IMR-90 (cell line): ENCODE data around the gene AUNIP. TPM values are rescaled to one million over a fixed set of nuclear protein-coding genes. Genes with fewer than 3 reads are reported as not detected.
A peak's percentile ranks its signal among the peaks of the same experiment; 100 is the strongest.

Source experiments
- ATAC-seq: fragments of 200-7000 bp; cut with Tn5 transposase; 2 replicates; pipeline ENCODE4 v1.9.1; 2020; ENCODE audit warnings: low read depth, mild to moderate bottlenecking, moderate library complexity
- BruUV-seq: library from RNA; stranded (reverse); fragments of 400-500 nt; replicated peaks from 2 replicates; lab custom pipeline; 2021; lab: Mats Ljungman, UMichigan
- CTCF ChIA-PET: fragments of 300-600 bp; formaldehyde crosslinking; extraction: SDS; loops from one replicate; lab custom pipeline; 2021; ENCODE audit warnings: antibody characterized with exemption; lab: Yijun Ruan, JAX
- POLR2A ChIA-PET: fragments of 300-600 bp; sonication (Branson Sonifier 250); formaldehyde crosslinking; loops from one replicate; lab custom pipeline; 2022; ENCODE audit warnings: antibody characterized with exemption; ENCODE audit not compliant: unreplicated experiment; lab: Charles Lee
- DNase-seq: peaks from one replicate; pipeline ENCODE4 v3.0.0; 2013
- H2AFZ ChIP-seq: replicated peaks from 2 replicates; pipeline ENCODE3; 2013; ENCODE audit warnings: low read length, mild to moderate bottlenecking; ENCODE audit not compliant: poor library complexity
- H2AK5ac ChIP-seq: 2 replicates; pipeline ENCODE4 v1.6.1; 2013; ENCODE audit warnings: low read depth, low read length, inconsistent platforms
- H2AK9ac ChIP-seq: replicated peaks from 2 replicates; pipeline ENCODE3; 2013; ENCODE audit warnings: mild to moderate bottlenecking, low read depth, low read length, moderate library complexity; ENCODE audit not compliant: poor library complexity
- H2BK120ac ChIP-seq: 2 replicates; pipeline ENCODE4 v1.6.1; 2013; ENCODE audit warnings: low read depth, low read length, inconsistent platforms
- H2BK15ac ChIP-seq: 3 replicates; pipeline ENCODE4 v1.6.1; 2013; ENCODE audit warnings: low read depth, low read length, inconsistent platforms
- H2BK20ac ChIP-seq: 2 replicates; pipeline ENCODE4 v1.6.1; 2013; ENCODE audit warnings: low read depth, mild to moderate bottlenecking, inconsistent platforms, low read length, moderate library complexity
- H2BK5ac ChIP-seq: 2 replicates; pipeline ENCODE4 v1.6.1; 2013; ENCODE audit warnings: mild to moderate bottlenecking, low read depth, low read length, inconsistent platforms; ENCODE audit not compliant: poor library complexity, severe bottlenecking
- H3K14ac ChIP-seq: replicated peaks from 2 replicates; pipeline ENCODE4 v1.6.1; 2013; ENCODE audit warnings: low read depth, low read length, inconsistent platforms
- H3K18ac ChIP-seq: 2 replicates; pipeline ENCODE4 v1.6.1; 2013; ENCODE audit warnings: low read depth, low read length, control low read depth
- H3K23ac ChIP-seq: 2 replicates; pipeline ENCODE4 v1.6.1; 2013; ENCODE audit warnings: low read depth, low read length, inconsistent platforms
- H3K27ac ChIP-seq: 2 replicates; pipeline ENCODE4 v1.5.1; 2013; ENCODE audit warnings: mild to moderate bottlenecking, control low read depth, low read length; ENCODE audit not compliant: insufficient read depth
- H3K27me3 ChIP-seq: 2 replicates; pipeline ENCODE4 v1.6.1; 2013; ENCODE audit warnings: low read length; ENCODE audit not compliant: control insufficient read depth, insufficient read depth
- H3K36me3 ChIP-seq: 2 replicates; pipeline ENCODE4 v1.6.1; 2013; ENCODE audit warnings: low read length, mixed read lengths; ENCODE audit not compliant: control insufficient read depth, insufficient read depth
- H3K4ac ChIP-seq: 2 replicates; pipeline ENCODE4 v1.6.1; 2013; ENCODE audit warnings: low read depth, low read length, inconsistent platforms
- H3K4me1 ChIP-seq: 2 replicates; pipeline ENCODE4 v1.6.1; 2013; ENCODE audit warnings: low read length, mixed read lengths; ENCODE audit not compliant: control insufficient read depth, insufficient read depth
- H3K4me2 ChIP-seq: 2 replicates; pipeline ENCODE4 v1.6.1; 2013; ENCODE audit warnings: low read depth, mild to moderate bottlenecking, control low read depth, low read length, moderate library complexity
- H3K4me3 ChIP-seq: 2 replicates; pipeline ENCODE4 v1.5.1; 2013; ENCODE audit warnings: low read depth, mild to moderate bottlenecking, control low read depth, low read length, moderate library complexity; ENCODE audit not compliant: insufficient read depth
- H3K56ac ChIP-seq: 2 replicates; pipeline ENCODE4 v1.6.1; 2013; ENCODE audit warnings: low read length, inconsistent platforms; ENCODE audit not compliant: insufficient read depth; ENCODE audit errors: extremely low read depth
- H3K79me1 ChIP-seq, 2 experiments: 2 replicates each; pipeline ENCODE4 v1.6.1; 2013; ENCODE audit warnings: low read length in 2 of 2, inconsistent platforms in 1 of 2, low read depth in 1 of 2
- H3K9ac ChIP-seq: 2 replicates; pipeline ENCODE4 v1.6.1; 2013; ENCODE audit warnings: low read depth, low read length, control low read depth
- H3K9me1 ChIP-seq: 2 replicates; pipeline ENCODE4 v1.6.1; 2013; ENCODE audit warnings: low read length, inconsistent platforms; ENCODE audit not compliant: insufficient read depth
- H3K9me3 ChIP-seq: 2 replicates; pipeline ENCODE4 v1.6.1; 2013; ENCODE audit warnings: low read length; ENCODE audit not compliant: control insufficient read depth, insufficient read depth
- H4K20me1 ChIP-seq: 2 replicates; pipeline ENCODE4 v1.6.1; 2013; ENCODE audit warnings: low read length, inconsistent platforms; ENCODE audit not compliant: insufficient read depth
- H4K5ac ChIP-seq: 2 replicates; pipeline ENCODE4 v1.6.1; 2013; ENCODE audit warnings: mild to moderate bottlenecking, low read depth, low read length, control low read depth
- H4K8ac ChIP-seq, 2 experiments: 2 replicates each; pipeline ENCODE4 v1.6.1; 2013; ENCODE audit warnings: low read depth in 2 of 2, low read length in 2 of 2, control low read depth in 1 of 2, inconsistent platforms in 1 of 2
- H4K91ac ChIP-seq: 2 replicates; pipeline ENCODE4 v1.6.1; 2013; ENCODE audit warnings: low read depth, low read length, inconsistent platforms; ENCODE audit not compliant: insufficient read depth
- MAFK ChIP-seq: IDR thresholded peaks from 2 replicates; pipeline ENCODE4 v1.6.1; 2012; ENCODE audit warnings: low read depth, low read length, improper control_type of control experiment
- MXI1 ChIP-seq: IDR thresholded peaks from 2 replicates; pipeline ENCODE4 v1.6.1; 2012; ENCODE audit warnings: low read depth, mild to moderate bottlenecking, low read length, moderate library complexity, borderline replicate concordance
- NFE2L2 ChIP-seq: fragments of 150-350 bp; IDR thresholded peaks from 2 replicates; pipeline ENCODE4 v1.6.1; 2016; ENCODE audit warnings: low read depth, mild to moderate bottlenecking, low read length
- POLR2A ChIP-seq: IDR thresholded peaks from 2 replicates; pipeline ENCODE4 v1.6.1; 2012; ENCODE audit warnings: mild to moderate bottlenecking, low read depth, low read length
- RCOR1 ChIP-seq: IDR thresholded peaks from 2 replicates; pipeline ENCODE4 v1.6.1; 2012; ENCODE audit warnings: mild to moderate bottlenecking, low read length, improper control_type of control experiment; ENCODE audit not compliant: insufficient replicate concordance
- SMC3 ChIP-seq: fragments of 150-350 bp; IDR thresholded peaks from 2 replicates; pipeline ENCODE4 v1.6.1; 2016; ENCODE audit warnings: low read depth, mild to moderate bottlenecking, antibody characterized with exemption, low read length, moderate library complexity
- WGBS, 2 experiments: methylation state at CpG; one replicate each; pipeline versions ENCODE4 v1.1.5 to v1.1.7; 2013; ENCODE audit warnings: missing lambda C conversion rate in 2 of 2; ENCODE audit not compliant: insufficient read length in 1 of 2; ENCODE audit errors: extremely low coverage in 2 of 2; 5-methylcytosine and 5-hydroxymethylcytosine counted together
- dilution Hi-C: fragments of 300-500 bp; cut with HindIII; formaldehyde crosslinking; loops from one replicate; pipeline ENCODE4 v1.14.3; 2018; ENCODE audit warnings: low sequenced_read_pairs; ENCODE audit not compliant: unreplicated experiment
- in situ Hi-C: fragments of 300-500 bp; cut with MboI; formaldehyde crosslinking; loops from 3 replicates; pipeline ENCODE4 v1.14.3; 2019; ENCODE audit warnings: low sequenced_read_pairs, inconsistent platforms, mixed read lengths
- intact Hi-C: fragments of 100-400 bp; cut with micrococcal nuclease; formaldehyde crosslinking; loops from 2 replicates; pipeline ENCODE4 v1.10.0; 2022
- polyA plus RNA-seq, 3 experiments: library from polyadenylated mRNA; depleted of rRNA; stranded (reverse); fragments of >200 nt; gene quantifications; 2 replicates each; pipeline ENCODE4 v1.2.3, GENCODE V29; 2012; ENCODE audit warnings: low replicate concordance in 1 of 3
- total RNA-seq: library from RNA; depleted of rRNA; stranded (reverse); fragments of >200 nt; gene quantifications from 2 replicates; pipeline ENCODE4 v1.2.3, GENCODE V29; 2012
- TF ChIP-seq, protein P1 (sequence below): conservative IDR thresholded peaks from 2 replicates; pipeline ENCODE4 v1.5.1; 2012; ENCODE audit warnings: mild to moderate bottlenecking, low read depth, low read length, improper control_type of control experiment
- TF ChIP-seq, protein P2 (sequence below): fragments of 150-350 bp; IDR thresholded peaks from 2 replicates; pipeline ENCODE4 v1.6.1; 2017; ENCODE audit warnings: mild to moderate bottlenecking, antibody characterized with exemption, low read length, low read depth

AUNIP gene
- total and polyA plus RNA-seq, 2 of the 4 experiments (the other 2 are of a cell fraction), result 2.4 to 5.0 TPM

DNA sequence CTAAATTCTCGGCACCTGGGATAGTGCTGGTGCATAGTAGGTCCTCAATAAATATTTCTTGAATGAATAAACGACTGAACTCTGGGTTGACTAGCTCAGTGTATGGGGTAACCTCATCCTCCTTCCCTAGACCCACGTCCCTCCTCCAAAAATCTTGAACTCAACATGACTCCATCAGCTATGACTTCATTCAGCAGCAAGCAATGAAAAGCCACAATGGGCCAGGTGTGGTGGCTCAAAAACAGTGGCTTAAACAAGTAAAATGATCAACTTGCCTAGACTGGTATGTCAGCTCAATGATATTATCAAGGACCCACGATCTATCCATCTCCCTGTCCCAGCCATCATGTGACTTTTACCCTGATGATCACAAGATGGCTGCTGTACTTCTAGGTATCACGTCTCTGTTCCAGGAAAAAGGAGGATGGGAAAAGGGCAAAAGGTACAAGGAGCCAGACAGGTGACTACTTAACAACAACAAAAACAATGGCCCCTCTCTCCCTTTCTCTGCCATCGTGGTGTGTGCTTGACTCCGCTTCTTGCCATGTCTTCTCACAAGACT is 29.2 kb upstream of the AUNIP start:
- Histone ChIP-seq H2BK120ac (peak overlapping the region; percentile 7; the same call in 1 of the 2 replicates), H3K56ac (no peak overlapping the region), H2AFZ (no peak overlapping the region), H3K14ac (peak overlapping the region; percentile 19; the same call in 1 of the 2 replicates), H3K27me3 (no peaks in the 10 kb centered on the region), H3K9me1 (peaks cover 21% of the 10 kb centered on the region), H4K20me1 (no peaks in the 10 kb centered on the region), H3K9me3 (no peaks in the 10 kb centered on the region), H3K4me1 (peaks cover 28% of the 10 kb centered on the region), H3K4me3 (no peak overlapping the region), H2BK15ac (no peak overlapping the region), H4K91ac (no peak overlapping the region), H2BK5ac (no peak overlapping the region), H2AK5ac (peak overlapping the region; percentile 23; the same call in 1 of the 2 replicates), H3K79me1 (peaks cover 2 to 32% of the 10 kb centered on the region in 2 experiments; a peak in 3 of 4 replicates), H3K4me2 (no peak overlapping the region), H3K4ac (no peak overlapping the region), H2BK20ac (no peak overlapping the region), H4K8ac (no peak overlapping the region), H3K36me3 (no peaks in the 10 kb centered on the region), H3K9ac (no peak overlapping the region), H4K5ac (no peak overlapping the region), H3K18ac (no peak overlapping the region), H2AK9ac (peak overlapping the region; percentile 81), H3K27ac (no peak overlapping the region), H3K23ac (no peak overlapping the region)
- BruUV-seq, result no TSS peak
- WGBS, 2 experiments, result 83% methylated on average over 1 of the region's 7 CpGs; no CpG with 5 or more reads in 1 of the 2 experiments
- in situ Hi-C loops (no loop called here), dilution Hi-C loops (no loop called here), intact Hi-C loops (no loop called here)
- ATAC-seq (no peak), DNase-seq (no peak)
- TF ChIP-seq MAFK (no peak), RCOR1 (no peak), POLR2A (no peak), NFE2L2 (no peak), MXI1 (no peak), SMC3 (no peak)
- TF ChIP-seq, protein P1, sequence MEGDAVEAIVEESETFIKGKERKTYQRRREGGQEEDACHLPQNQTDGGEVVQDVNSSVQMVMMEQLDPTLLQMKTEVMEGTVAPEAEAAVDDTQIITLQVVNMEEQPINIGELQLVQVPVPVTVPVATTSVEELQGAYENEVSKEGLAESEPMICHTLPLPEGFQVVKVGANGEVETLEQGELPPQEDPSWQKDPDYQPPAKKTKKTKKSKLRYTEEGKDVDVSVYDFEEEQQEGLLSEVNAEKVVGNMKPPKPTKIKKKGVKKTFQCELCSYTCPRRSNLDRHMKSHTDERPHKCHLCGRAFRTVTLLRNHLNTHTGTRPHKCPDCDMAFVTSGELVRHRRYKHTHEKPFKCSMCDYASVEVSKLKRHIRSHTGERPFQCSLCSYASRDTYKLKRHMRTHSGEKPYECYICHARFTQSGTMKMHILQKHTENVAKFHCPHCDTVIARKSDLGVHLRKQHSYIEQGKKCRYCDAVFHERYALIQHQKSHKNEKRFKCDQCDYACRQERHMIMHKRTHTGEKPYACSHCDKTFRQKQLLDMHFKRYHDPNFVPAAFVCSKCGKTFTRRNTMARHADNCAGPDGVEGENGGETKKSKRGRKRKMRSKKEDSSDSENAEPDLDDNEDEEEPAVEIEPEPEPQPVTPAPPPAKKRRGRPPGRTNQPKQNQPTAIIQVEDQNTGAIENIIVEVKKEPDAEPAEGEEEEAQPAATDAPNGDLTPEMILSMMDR, result no peak
- TF ChIP-seq, protein P2, sequence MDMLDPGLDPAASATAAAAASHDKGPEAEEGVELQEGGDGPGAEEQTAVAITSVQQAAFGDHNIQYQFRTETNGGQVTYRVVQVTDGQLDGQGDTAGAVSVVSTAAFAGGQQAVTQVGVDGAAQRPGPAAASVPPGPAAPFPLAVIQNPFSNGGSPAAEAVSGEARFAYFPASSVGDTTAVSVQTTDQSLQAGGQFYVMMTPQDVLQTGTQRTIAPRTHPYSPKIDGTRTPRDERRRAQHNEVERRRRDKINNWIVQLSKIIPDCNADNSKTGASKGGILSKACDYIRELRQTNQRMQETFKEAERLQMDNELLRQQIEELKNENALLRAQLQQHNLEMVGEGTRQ, result no peak
- CTCF ChIA-PET, result no interaction called here
- POLR2A ChIA-PET, result no interaction called here
